GM12878 (cell line): ENCODE results near the gene SFI1.

Experiments used
- CTCF ChIP-seq, 3 experiments: IDR thresholded peaks in 2 of 3; conservative IDR thresholded peaks in 1 of 3; 2 replicates each; pipeline ENCODE4 v1.5.1; 2011; ENCODE audit warnings: low read depth in 3 of 3, low read length in 3 of 3, mild to moderate bottlenecking in 3 of 3, control low read depth in 2 of 3, moderate library complexity in 2 of 3, inconsistent platforms in 1 of 3, mixed read lengths in 1 of 3; ENCODE audit not compliant: control insufficient read depth in 2 of 3, insufficient read depth in 1 of 3; ENCODE audit errors: extremely low read depth in 1 of 3
- DPF2 ChIP-seq: fragments of 450-650 bp; IDR thresholded peaks from 2 replicates; pipeline ENCODE4 v1.6.1; 2017; ENCODE audit warnings: mild to moderate bottlenecking
- ESRRA ChIP-seq: IDR thresholded peaks from 2 replicates; pipeline ENCODE4 v1.6.1; 2012; ENCODE audit warnings: mild to moderate bottlenecking, low read length, improper control_type of control experiment
- EZH2 ChIP-seq: IDR thresholded peaks from 2 replicates; pipeline ENCODE4 v1.6.1; 2012; ENCODE audit warnings: low read depth, mild to moderate bottlenecking, control low read depth, inconsistent platforms, low read length, borderline replicate concordance; ENCODE audit not compliant: control insufficient read depth
- HDAC2 ChIP-seq: fragments of 200-600 bp; sonication (generic); IDR thresholded peaks from 2 replicates; pipeline ENCODE4 v1.6.1; 2017
- POLR2A ChIP-seq: IDR thresholded peaks from 2 replicates; pipeline ENCODE4 v1.6.1; 2011; ENCODE audit warnings: low read depth, mild to moderate bottlenecking, low read length
- POLR2AphosphoS2 ChIP-seq: IDR thresholded peaks from 2 replicates; pipeline ENCODE4 v1.6.1; 2011; ENCODE audit warnings: low read depth, mild to moderate bottlenecking, low read length, improper control_type of control experiment, moderate library complexity
- RAD21 ChIP-seq: IDR thresholded peaks from 2 replicates; pipeline ENCODE4 v1.6.1; 2011; ENCODE audit warnings: mild to moderate bottlenecking, low read depth, low read length, moderate library complexity; ENCODE audit not compliant: insufficient read depth
- SIX5 ChIP-seq: IDR thresholded peaks from 2 replicates; pipeline ENCODE4 v1.6.1; 2011; ENCODE audit warnings: mild to moderate bottlenecking, low read depth, low read length, moderate library complexity; ENCODE audit not compliant: severe bottlenecking
- USF1 ChIP-seq: IDR thresholded peaks from 2 replicates; pipeline ENCODE4 v1.6.1; 2011; ENCODE audit warnings: borderline replicate concordance, low read depth, mild to moderate bottlenecking, moderate library complexity, mixed read lengths, low read length; ENCODE audit not compliant: insufficient read depth; ENCODE audit errors: extremely low read length
- TF ChIP-seq, protein P1 (sequence below): fragments of 450-650 bp; formaldehyde crosslinking; IDR thresholded peaks from 2 replicates; pipeline ENCODE4 v1.4.0; 2022; ENCODE audit warnings: mild to moderate bottlenecking, moderate library complexity
- TF ChIP-seq, protein P2 (sequence below): IDR thresholded peaks from 2 replicates; pipeline ENCODE4 v1.6.1; 2011; ENCODE audit warnings: low read depth, mild to moderate bottlenecking, low read length, moderate library complexity, borderline replicate concordance; ENCODE audit errors: extremely low read depth

DNA sequence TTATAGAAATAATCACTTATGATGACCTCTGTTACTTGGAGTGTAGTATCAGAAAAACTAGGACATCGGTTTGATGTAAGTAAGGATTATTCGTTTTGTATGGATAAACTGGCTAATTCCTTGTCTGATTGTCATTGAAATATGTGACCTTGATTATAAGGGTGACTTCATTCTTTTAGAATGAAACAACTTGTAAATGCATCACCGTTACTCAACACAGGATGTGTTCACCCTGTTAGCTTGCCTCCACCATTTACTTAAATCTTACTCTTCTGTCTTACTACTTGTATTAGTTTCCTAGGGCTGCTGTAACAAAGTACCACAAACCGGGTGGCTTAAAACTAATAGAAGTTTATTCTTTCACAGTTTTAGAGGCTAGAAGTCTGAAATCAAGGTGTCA, 7.9 kb downstream of the SFI1 start:
- TF ChIP-seq USF1 (no peak), CTCF (IDR thresholded peaks at IDR 0.05 in 2 of 3, conservative IDR thresholded peaks at IDR 0.05 in 1 of 3; ENCODE audit: control insufficient read depth in 2 of 3, extremely low read depth in 1 of 3, insufficient read depth in 1 of 3, low read depth in 3 of 3, low read length in 3 of 3) (no peak), POLR2AphosphoS2 (no peak), SIX5 (no peak), DPF2 (no peak), RAD21 (no peak), HDAC2 (no peak), ESRRA (no peak), EZH2 (no peak), POLR2A (no peak)
- TF ChIP-seq, protein P1, sequence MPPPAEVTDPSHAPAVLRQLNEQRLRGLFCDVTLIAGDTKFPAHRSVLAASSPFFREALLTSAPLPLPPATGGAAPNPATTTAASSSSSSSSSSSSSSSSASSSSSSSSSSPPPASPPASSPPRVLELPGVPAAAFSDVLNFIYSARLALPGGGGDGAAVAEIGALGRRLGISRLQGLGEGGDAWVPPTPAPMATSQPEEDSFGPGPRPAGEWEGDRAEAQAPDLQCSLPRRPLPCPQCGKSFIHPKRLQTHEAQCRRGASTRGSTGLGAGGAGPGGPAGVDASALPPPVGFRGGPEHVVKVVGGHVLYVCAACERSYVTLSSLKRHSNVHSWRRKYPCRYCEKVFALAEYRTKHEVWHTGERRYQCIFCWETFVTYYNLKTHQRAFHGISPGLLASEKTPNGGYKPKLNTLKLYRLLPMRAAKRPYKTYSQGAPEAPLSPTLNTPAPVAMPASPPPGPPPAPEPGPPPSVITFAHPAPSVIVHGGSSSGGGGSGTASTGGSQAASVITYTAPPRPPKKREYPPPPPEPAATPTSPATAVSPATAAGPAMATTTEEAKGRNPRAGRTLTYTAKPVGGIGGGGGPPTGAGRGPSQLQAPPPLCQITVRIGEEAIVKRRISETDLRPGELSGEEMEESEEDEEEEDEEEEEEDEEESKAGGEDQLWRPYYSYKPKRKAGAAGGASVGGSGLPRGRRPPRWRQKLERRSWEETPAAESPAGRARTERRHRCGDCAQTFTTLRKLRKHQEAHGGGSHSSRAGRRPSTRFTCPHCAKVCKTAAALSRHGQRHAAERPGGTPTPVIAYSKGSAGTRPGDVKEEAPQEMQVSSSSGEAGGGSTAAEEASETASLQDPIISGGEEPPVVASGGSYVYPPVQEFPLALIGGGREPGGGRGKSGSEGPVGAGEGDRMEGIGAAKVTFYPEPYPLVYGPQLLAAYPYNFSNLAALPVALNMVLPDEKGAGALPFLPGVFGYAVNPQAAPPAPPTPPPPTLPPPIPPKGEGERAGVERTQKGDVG (CRISPR knock-in tag), result no peak
- TF ChIP-seq, protein P2, sequence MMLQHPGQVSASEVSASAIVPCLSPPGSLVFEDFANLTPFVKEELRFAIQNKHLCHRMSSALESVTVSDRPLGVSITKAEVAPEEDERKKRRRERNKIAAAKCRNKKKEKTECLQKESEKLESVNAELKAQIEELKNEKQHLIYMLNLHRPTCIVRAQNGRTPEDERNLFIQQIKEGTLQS, result no peak
